Motor neuron (in vitro differentiated cells): ENCODE results near the gene TBX2. TPM values are rescaled to one million over a fixed set of nuclear protein-coding genes. Genes with fewer than 3 reads are reported as not detected.

Source experiments
- ATAC-seq, 8 experiments: fragments of 200-7000 bp; cut with Tn5 transposase; replicated peaks in 6 of 8; 2 replicates each; pipeline ENCODE4 v1.8.0; 2021; ENCODE audit warnings: mild to moderate bottlenecking in 8 of 8, moderate library complexity in 8 of 8
- H3K27ac ChIP-seq, 2 donors: fragments of 250-450 bp; sonication (Bioruptor Pico); 2 replicates each; pipeline ENCODE4 v1.9.0; 2021; ENCODE audit warnings: antibody characterized with exemption in 2 of 2, mild to moderate bottlenecking in 2 of 2, moderate library complexity in 1 of 2
- H3K4me1 ChIP-seq, 2 donors: fragments of 250-450 bp; sonication (Bioruptor Pico); replicated peaks in 1 of 2; 2 replicates each; pipeline ENCODE4 v1.6.1; 2021; ENCODE audit warnings: antibody characterized with exemption in 2 of 2, mild to moderate bottlenecking in 2 of 2, moderate library complexity in 1 of 2
- H3K4me3 ChIP-seq, 5 donors: fragments of 250-450 bp; sonication (Bioruptor Pico); 2 replicates each; pipeline ENCODE4 v1.9.0; 2021; ENCODE audit warnings: antibody characterized with exemption in 5 of 5, mild to moderate bottlenecking in 5 of 5, moderate library complexity in 4 of 5
- WGBS, 10 experiments: fragments of 450-650 bp; shearing (Covaris generic); methylation state at CpG; one replicate each; pipeline ENCODE4 v1.0.0; 2022; 5-methylcytosine and 5-hydroxymethylcytosine counted together
- in situ Hi-C, 9 experiments: fragments of 400-800 bp; cut with MboI; loops; one replicate each; pipeline ENCODE4 v1.15.0; 2021; ENCODE audit warnings: low sequenced_read_pairs in 9 of 9, low pct_unique_long_range_greater_than_20kb in 2 of 9; ENCODE audit not compliant: unreplicated experiment in 9 of 9
- total RNA-seq, 8 experiments: library from RNA; unstranded; fragments of 300-600 nt; gene quantifications; 2 replicates each; pipeline versions ENCODE4 v1.2.3 to v1.2.4, GENCODE V29; 2022

Gene TBX2
- total RNA-seq, 8 experiments from 2014 or later: 0.25 to 2.9 (median 2.1) TPM

DNA sequence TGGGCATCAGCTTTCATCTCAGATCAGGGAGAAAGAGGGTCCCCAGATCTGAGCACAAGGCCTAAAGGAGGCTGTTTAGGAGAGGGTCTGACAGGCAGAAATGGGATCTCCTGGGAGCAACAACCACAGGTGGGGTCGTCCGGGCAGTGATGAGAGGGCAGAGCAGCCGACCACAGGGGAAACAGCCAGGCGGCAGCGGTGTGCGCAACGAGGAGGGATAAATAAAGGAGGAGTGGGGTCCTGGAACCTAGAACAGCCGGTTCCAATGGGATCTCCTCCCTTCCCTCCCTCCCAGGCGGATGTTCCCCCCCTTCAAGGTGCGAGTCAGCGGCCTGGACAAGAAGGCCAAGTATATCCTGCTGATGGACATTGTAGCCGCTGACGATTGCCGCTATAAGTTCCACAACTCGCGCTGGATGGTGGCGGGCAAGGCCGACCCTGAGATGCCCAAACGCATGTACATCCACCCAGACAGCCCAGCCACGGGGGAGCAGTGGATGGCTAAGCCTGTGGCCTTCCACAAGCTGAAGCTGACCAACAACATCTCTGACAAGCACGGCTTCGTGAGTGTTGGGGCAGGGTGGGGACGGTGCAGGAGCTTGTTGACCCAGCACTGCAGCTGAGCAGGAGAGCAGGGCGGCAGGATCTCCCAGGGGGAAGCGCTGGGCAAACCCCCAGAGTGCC is 1.9 kb downstream of the TBX2 start:
- Histone ChIP-seq H3K4me1 (peaks cover 5 to 7% of the 10 kb centered on the region in 2 donors), H3K4me3 (peak overlapping the region in 1 of 5 donors; percentile 41), H3K27ac (no peak overlapping the region)
- ATAC-seq: no peak
- in situ Hi-C loops: loop anchor here in 3 of 9 experiments (25.0 kb wide), 1 partner anchor 436 kb away; no protein-coding TSS in a partner anchor
- WGBS, 10 experiments: 40 to 100% (median 60%) methylated on average over 1 to 6 of the region's 25 CpGs; no CpG with 5 or more reads in 3 of the 10 experiments

DNA sequence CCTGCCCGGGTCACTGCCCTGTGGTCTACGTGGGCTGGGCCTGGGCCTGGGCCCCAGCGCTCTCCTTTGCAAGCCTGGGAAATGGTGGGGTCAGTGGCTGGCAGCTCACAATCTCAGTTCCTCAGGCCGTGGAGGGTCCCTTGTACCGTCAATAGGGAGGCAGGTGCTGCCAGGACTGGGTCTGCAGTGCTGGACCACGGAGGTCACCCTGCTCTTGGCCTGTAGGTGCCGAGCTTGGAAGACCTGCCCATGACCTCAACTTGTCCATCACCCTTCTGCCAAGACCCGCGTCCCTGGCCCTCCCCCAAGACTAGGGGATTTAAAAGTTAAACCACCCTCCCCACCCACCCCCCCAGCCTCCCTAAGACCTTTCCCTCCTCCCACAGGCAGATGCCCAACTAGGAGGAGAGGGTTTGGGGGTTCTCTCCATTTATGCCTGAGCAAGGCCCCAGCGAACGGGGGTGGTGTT is 2.5 kb downstream of the TBX2 start:
- Histone ChIP-seq H3K4me3 (no peak overlapping the region), H3K27ac (no peak overlapping the region), H3K4me1 (peaks cover 5 to 7% of the 10 kb centered on the region in 2 donors)
- ATAC-seq: no peak
- 41 to 100% (median 60%) methylated on average over 2 to 4 of the region's 11 CpGs; no CpG with 5 or more reads in 5 of the 10 experiments for WGBS, 10 experiments
- in situ Hi-C loops: loop anchor here in 3 of 9 experiments (25.0 kb wide), 1 partner anchor 435 kb away; no protein-coding TSS in a partner anchor

DNA sequence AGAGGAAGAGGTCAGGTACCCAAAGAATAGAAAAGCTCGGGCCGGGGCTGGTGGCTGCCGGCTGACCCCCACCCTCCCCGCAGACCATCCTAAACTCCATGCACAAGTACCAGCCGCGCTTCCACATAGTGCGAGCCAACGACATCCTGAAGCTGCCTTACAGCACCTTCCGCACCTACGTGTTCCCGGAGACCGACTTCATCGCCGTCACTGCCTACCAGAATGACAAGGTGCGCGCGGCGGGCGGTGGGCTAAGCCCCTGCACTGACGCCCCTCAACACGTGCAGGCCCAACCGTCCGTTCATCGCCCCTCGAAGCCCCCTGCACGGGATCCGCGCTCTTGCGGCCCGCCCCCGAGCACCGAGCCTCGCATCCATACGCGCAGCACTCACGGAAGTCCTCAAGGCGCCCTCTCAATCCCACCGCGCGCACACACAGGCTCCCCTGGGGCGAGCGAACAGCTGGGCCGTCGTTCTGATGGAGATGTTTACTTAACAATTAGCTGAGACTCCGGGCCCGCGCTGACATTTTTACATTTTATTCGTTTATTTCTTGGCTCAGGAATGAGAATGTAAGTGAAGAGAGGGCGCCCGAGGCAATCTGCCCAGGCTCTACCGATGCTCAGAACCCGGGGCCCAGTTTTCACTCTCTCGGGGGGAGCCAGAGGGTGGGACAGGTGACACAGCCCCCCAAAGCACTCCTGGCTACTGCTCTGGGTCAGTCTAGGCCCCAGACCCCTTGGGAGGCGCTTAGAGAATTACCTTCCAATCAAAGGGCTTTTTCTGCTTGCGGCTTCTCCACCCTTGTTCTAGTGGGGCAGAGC is 3.5 kb downstream of the TBX2 start:
- WGBS, 10 experiments: 0 to 91% (median 26%) methylated on average over 3 to 35 of the region's 55 CpGs; no CpG with 5 or more reads in 1 of the 10 experiments
- H3K27ac ChIP-seq: no peak overlapping the region

DNA sequence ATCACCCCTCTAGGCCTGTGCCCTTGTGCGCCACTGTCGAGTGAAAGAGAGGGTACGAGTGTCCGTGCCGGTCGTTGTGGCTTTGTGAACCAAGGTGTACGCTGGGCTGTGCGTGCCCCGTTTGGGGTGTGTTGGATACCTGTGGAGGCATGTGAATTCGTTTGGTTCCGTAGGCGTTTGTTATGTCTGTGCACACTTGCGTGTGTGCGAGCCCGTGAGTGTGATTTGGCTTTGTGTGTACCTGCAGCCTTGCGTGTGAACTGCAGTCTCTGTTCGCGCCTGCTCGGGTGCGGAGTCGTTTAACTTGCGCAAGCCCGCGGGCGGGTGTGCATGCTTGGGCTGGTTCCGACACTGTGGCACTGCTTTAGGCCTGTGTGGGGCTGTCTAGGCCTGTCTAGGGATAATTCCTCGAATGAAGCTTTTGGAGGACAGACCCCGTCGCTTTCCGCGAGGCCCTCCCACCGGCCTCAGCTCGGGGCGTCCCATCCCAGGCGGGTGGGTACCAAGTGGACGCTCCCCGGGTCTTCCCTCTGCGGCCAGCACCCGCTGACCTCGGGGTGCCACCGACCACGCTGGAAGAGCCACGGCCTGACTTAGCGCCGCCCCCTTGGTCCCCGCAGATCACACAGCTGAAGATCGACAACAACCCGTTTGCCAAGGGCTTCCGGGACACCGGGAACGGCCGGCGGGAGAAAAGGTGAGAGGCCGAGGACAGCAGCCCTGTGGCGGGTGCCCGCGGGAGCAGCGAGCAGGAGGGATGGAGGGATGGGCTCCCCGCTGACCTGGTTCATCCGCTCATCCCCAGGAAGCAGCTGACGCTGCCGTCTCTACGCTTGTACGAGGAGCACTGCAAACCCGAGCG is 4.4 kb downstream of the TBX2 start:
- 9 to 100% (median 31%) methylated on average over 2 to 11 of the region's 66 CpGs; no CpG with 5 or more reads in 5 of the 10 experiments for WGBS, 10 experiments
- in situ Hi-C loops: loop anchor here in 3 of 9 experiments (25.0 kb wide), 1 partner anchor 433 kb away; no protein-coding TSS in a partner anchor
- no peak for ATAC-seq
- H3K27ac ChIP-seq: no peak overlapping the region
- H3K4me1 ChIP-seq: peaks cover 5 to 7% of the 10 kb centered on the region in 2 donors
- H3K4me3 ChIP-seq: no peak overlapping the region

More for the DNA sequence above, 3.5 kb downstream of the TBX2 start:
- Histone ChIP-seq H3K4me1 (peaks cover 5 to 7% of the 10 kb centered on the region in 2 donors), H3K4me3 (no peak overlapping the region)
- ATAC-seq: peak in 1 of 8 experiments; percentile 2
- in situ Hi-C loops: loop anchor here in 3 of 9 experiments (25.0 kb wide), 1 partner anchor 434 kb away; no protein-coding TSS in a partner anchor

DNA sequence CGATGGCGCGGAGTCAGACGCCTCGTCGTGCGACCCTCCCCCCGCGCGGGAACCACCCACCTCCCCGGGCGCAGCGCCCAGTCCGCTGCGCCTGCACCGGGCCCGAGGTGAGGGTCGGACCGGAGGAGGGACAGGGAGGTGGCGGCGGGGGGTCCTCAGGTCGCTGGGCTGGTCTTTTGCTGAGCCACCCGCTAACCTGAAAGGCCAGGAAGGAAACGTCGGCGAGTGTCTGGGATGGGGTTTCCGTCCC is 4.9 kb downstream of the TBX2 start:
- in situ Hi-C loops: loop anchor here in 3 of 9 experiments (25.0 kb wide), 1 partner anchor 433 kb away; no protein-coding TSS in a partner anchor
- H3K4me1 ChIP-seq: peaks cover 5% of the 10 kb centered on the region in 2 donors
- H3K4me3 ChIP-seq: no peak overlapping the region
- H3K27ac ChIP-seq: no peak overlapping the region
- ATAC-seq: no peak
- WGBS, 10 experiments: 11 to 55% (median 41%) methylated on average over 4 to 5 of the region's 27 CpGs; no CpG with 5 or more reads in 7 of the 10 experiments

DNA sequence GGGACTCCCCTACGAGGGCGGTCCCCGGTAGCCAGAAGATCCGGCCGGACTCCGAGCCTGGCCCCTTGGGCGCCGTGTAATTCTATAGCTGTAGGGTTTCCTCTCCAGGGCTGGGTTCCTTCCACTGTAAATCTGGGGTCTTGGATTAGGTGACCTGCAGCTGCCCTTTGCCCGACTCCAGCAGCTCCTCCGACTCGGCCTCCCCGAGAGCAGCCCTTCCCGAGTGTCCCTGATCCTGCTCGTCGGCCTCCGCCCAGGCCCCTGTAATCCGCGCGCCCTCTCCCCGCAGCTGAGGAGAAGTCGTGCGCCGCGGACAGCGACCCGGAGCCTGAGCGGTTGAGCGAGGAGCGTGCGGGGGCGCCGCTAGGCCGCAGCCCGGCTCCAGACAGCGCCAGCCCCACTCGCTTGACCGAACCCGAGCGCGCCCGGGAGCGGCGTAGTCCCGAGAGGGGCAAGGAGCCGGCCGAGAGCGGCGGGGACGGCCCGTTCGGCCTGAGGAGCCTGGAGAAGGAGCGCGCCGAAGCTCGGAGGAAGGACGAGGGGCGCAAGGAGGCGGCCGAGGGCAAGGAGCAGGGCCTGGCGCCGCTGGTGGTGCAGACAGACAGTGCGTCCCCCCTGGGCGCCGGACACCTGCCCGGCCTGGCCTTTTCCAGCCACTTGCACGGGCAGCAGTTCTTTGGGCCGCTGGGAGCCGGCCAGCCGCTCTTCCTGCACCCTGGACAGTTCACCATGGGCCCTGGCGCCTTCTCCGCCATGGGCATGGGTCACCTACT is 5.5 kb downstream of the TBX2 start:
- in situ Hi-C loops: loop anchor here in 3 of 9 experiments (25.0 kb wide), 1 partner anchor 432 kb away; no protein-coding TSS in a partner anchor
- H3K4me1 ChIP-seq: peaks cover 3 to 5% of the 10 kb centered on the region in 2 donors
- ATAC-seq: no peak
- WGBS, 10 experiments: 29 to 96% (median 92%) methylated on average over 5 to 48 of the region's 71 CpGs; no CpG with 5 or more reads in 5 of the 10 experiments
- H3K4me3 ChIP-seq: no peak overlapping the region
- no peak overlapping the region for H3K27ac ChIP-seq

DNA sequence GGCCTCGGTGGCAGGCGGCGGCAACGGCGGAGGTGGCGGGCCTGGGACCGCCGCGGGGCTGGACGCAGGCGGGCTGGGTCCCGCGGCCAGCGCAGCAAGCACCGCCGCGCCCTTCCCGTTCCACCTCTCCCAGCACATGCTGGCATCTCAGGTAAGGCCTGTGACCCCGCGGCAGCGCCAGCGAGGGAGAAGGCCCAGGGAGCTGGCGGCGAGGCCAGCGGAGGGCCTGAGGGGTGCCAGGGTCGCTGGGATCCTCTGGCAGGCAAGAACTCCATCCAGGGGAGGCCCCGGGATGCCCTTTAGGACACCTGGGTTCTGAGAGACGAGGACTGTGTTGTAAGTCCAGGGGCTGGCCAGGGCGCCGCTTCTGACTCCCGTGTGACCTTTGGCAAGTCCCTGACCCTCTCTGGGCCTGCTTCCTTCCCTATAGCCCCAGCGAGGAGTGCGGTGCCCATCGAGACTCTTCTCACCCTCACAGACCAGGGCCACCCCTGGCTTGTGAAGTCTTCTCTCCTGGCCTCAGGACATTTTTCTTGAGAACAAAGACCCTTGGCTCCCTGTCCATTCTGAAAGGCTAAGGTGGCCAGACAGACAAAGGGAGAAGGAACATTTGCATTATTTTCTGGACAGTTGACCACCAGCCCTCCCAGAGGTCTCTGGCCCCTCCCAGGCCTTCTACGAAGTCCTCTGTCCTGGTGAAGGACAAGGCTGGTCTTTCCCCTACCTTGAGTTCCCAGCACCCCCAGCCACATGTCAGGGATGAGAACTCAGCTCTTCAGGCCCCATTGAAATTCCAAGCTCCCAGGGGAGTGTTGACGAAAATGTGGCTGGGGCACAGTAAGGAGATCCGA is 6.3 kb downstream of the TBX2 start:
- 10 to 94% (median 62%) methylated on average over 2 to 7 of the region's 37 CpGs; no CpG with 5 or more reads in 6 of the 10 experiments for WGBS, 10 experiments
- Histone ChIP-seq H3K27ac (no peak overlapping the region), H3K4me3 (no peak overlapping the region), H3K4me1 (peaks cover 3 to 5% of the 10 kb centered on the region in 2 donors)
- in situ Hi-C loops: loop anchor here in 3 of 9 experiments (25.0 kb wide), 1 partner anchor 431 kb away; no protein-coding TSS in a partner anchor
- no peak for ATAC-seq

DNA sequence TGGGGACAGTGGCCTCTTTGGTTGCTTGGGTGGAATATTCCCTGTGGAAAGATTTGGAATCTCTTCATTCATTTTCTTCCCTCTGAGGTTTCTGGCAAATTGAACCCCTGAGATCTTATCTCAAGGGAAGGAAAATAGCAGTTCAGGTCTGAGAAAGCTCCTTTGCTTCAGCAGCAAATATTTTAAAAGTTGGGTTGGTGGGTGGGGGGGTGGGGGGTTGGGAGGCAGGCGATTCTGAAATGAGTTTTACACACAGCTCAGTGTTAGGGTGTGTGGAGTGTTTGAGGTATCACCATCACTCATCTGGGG is 6.8 kb downstream of the TBX2 start:
- in situ Hi-C loops: loop anchor here in 3 of 9 experiments (25.0 kb wide), 1 partner anchor 431 kb away; no protein-coding TSS in a partner anchor
- 40% methylated on average over 1 of the region's 1 CpG; no CpG with 5 or more reads in 9 of the 10 experiments for WGBS, 10 experiments
- Histone ChIP-seq H3K27ac (no peak overlapping the region), H3K4me1 (peaks cover 3 to 5% of the 10 kb centered on the region in 2 donors), H3K4me3 (no peak overlapping the region)
- no peak for ATAC-seq

DNA sequence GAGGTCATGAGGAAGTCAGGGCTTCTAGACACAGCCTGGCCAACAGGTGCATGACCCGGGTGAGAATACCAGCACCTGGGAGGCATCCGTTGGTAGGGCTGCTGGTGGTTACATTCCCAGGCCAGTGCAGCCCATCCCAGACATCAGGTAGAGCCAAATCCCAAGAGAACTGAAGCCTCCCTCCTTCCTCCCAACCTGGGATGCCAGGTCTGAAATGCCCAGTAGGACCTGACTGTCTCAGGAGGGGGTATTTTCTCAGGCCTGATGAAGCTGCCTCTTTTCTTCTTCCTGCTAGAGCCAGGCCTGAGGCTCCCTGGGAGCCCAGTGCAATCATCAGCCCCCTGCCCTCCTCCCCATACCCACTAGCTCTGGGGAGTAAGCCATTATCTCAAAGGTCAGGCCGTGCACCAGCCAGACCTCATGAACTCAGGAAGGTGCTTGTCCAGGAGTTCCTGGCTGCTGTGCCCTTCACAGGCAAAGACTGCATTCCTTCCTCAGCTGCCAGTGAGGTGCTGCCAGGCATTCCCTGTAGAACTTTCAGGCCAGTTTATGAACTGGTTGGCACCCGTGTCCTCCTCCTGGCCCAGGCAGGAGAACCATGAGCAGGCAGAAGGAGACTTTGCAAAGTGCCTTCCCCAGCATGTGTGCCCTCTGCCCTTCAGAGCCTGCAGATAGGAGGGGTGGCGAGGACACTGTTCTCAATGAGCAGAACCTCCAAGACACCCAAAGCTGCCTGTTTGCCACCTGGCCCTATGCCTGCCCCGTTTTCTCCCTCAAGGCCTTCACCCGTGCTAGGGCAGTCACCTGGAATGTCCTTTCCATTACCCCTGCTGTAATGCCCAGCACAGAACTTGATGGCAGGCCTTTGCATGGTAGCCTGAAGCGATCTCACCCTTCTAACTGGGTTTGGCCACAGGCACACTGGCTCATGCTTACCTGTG is 7.6 kb downstream of the TBX2 start:
- 60 to 100% (median 76%) methylated on average over 1 to 2 of the region's 8 CpGs; no CpG with 5 or more reads in 6 of the 10 experiments for WGBS, 10 experiments
- Histone ChIP-seq H3K4me3 (no peak overlapping the region), H3K4me1 (peaks cover 3 to 5% of the 10 kb centered on the region in 2 donors), H3K27ac (no peak overlapping the region)
- in situ Hi-C loops: loop anchor here in 3 of 9 experiments (25.0 kb wide), 1 partner anchor 430 kb away; no protein-coding TSS in a partner anchor
- no peak for ATAC-seq
